PFSK-1 (cell line): Measurements from ENCODE around the gene DDX25.

Source experiments
- FOXP2 ChIP-seq: optimal IDR thresholded peaks from 2 replicates; pipeline ENCODE3; 2011; ENCODE audit warnings: borderline replicate concordance, control low read depth, inconsistent platforms; ENCODE audit not compliant: insufficient read depth; ENCODE audit errors: extremely low read length, extremely low read depth
- POLR2AphosphoS5 ChIP-seq: IDR thresholded peaks from 2 replicates; pipeline ENCODE4 v1.6.1; 2012; ENCODE audit warnings: low read depth, mild to moderate bottlenecking, control low read depth, low read length, moderate library complexity
- SIN3A ChIP-seq: IDR thresholded peaks from 2 replicates; pipeline ENCODE4 v1.6.1; 2012; ENCODE audit warnings: mild to moderate bottlenecking, low read length, moderate library complexity, borderline replicate concordance; ENCODE audit not compliant: insufficient read depth
- TAF1 ChIP-seq: IDR thresholded peaks from 2 replicates; pipeline ENCODE4 v1.6.1; 2012; ENCODE audit warnings: low read length, control low read depth, borderline replicate concordance; ENCODE audit not compliant: insufficient read depth
- TF ChIP-seq, protein P1 (sequence below), 2 experiments: IDR thresholded peaks; 2 replicates each; pipeline versions ENCODE4 v1.6.1 to v1.8.0; 2011 to 2012; ENCODE audit warnings: low read depth in 2 of 2, low read length in 2 of 2, control low read depth in 1 of 2, inconsistent platforms in 1 of 2, mild to moderate bottlenecking in 1 of 2, moderate library complexity in 1 of 2; ENCODE audit not compliant: insufficient read depth in 1 of 2

DDX25 gene

DNA sequence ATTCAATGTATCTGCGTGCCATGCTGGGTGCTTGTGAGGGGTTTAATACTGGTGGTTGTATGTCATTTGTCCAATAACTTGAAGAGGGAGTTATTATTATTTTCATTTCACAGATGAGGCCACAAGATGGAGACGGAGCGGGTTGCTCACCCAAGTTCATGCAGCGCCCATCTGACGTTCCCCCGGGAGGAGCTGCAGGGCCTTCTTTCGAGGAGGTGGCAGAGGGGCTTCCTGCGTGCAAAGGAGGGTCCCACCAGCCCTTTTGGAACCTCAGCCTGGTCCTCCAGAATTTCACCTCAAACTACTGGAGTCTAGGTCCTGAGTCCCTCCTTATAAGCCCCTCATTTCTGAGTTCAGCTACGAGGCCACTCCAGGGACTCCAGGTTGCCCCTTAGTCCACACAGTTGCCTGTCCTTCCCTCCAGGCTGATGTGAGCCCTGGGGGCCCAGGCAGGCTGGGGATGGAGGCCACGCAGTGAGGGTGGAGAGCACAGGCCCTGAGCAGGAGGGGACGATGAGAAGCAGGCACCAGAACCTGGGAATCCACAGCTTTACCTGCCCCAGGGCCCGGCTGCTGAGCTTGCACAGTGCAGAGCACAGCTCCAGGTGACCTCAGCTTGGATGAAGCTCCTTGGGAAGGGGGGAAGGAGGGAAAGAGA is 38.6 kb downstream of the DDX25 start:
- TF ChIP-seq TAF1 (no peak), SIN3A (no peak), POLR2AphosphoS5 (no peak), FOXP2 (no peak)
- TF ChIP-seq, protein P1, sequence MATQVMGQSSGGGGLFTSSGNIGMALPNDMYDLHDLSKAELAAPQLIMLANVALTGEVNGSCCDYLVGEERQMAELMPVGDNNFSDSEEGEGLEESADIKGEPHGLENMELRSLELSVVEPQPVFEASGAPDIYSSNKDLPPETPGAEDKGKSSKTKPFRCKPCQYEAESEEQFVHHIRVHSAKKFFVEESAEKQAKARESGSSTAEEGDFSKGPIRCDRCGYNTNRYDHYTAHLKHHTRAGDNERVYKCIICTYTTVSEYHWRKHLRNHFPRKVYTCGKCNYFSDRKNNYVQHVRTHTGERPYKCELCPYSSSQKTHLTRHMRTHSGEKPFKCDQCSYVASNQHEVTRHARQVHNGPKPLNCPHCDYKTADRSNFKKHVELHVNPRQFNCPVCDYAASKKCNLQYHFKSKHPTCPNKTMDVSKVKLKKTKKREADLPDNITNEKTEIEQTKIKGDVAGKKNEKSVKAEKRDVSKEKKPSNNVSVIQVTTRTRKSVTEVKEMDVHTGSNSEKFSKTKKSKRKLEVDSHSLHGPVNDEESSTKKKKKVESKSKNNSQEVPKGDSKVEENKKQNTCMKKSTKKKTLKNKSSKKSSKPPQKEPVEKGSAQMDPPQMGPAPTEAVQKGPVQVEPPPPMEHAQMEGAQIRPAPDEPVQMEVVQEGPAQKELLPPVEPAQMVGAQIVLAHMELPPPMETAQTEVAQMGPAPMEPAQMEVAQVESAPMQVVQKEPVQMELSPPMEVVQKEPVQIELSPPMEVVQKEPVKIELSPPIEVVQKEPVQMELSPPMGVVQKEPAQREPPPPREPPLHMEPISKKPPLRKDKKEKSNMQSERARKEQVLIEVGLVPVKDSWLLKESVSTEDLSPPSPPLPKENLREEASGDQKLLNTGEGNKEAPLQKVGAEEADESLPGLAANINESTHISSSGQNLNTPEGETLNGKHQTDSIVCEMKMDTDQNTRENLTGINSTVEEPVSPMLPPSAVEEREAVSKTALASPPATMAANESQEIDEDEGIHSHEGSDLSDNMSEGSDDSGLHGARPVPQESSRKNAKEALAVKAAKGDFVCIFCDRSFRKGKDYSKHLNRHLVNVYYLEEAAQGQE (IDR thresholded peaks at IDR 0.05; ENCODE audit: insufficient read depth in 1 of 2, low read depth in 2 of 2, low read length in 2 of 2) = no peak

DNA sequence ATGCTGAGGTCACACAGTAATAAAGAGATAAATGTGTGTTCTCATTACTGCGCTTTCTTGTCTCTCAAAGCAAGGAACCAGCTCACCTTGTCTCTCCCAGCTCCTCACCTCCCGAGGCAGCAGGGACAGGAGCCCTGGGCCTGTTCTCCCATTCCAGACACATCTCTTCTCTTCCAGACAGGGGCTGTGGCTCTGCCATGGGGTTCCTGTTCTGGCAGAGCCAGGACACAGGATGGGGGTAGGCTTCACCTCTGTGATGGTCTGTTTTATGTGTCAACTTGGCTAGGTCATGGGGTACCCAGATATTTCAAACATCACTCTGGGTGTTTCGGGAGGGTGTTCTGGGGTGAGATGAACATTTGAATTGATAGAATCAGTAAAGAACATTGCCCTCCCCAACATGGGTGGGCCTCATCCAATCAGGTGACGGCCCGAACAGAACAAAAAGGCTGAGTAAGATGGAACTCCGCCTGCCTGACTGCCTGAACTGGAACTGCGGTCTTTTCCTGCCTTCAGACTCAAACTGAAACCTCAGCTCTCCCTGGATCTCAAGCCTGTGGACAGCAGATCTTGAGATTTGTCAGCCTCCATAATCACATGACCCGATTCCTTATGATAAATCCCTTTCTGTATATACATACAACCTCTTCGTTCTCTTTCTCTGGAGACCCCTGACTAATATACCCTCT is 39.5 kb downstream of the DDX25 start:
- no peak for TF ChIP-seq POLR2AphosphoS5
- TF ChIP-seq SIN3A = no peak
- TF ChIP-seq, protein P1 (IDR thresholded peaks at IDR 0.05; ENCODE audit: insufficient read depth in 1 of 2, low read depth in 2 of 2, low read length in 2 of 2) = no peak
- no peak for TF ChIP-seq FOXP2
- no peak for TF ChIP-seq TAF1

DNA sequence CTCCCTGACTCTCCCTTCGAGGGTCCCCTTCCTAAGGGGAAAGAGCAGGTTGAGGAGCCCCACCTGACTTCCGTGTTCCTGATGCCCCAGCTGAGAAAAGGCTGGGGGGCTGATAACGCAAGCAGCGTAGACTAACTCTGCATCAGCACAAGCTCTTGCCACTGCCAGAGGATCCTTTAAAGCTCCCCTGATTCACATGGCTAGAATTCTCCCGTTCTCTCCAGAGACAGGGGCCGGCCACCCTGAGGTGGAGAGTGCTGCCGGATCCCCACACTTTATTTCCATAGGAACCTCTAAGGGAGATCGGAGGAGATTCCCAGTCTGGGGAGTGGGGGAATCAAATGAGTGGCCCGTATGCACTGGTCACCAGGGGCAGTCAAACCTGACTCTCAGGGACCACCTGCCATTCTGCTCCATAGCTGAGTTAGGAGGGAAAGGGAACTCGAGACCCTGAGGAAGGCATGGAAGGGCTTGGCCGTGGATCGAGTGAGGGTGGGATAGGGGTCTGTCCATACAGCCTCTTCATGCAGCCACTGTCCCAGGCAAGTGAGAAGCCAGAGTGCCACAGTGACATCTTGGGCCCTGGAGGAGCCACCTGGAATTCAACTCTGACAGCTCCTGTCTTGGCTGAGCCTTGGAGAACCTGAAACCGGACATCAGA is 40.2 kb downstream of the DDX25 start:
- no peak for TF ChIP-seq TAF1
- TF ChIP-seq SIN3A = no peak
- no peak for TF ChIP-seq FOXP2
- TF ChIP-seq POLR2AphosphoS5 = no peak
- TF ChIP-seq, protein P1 (IDR thresholded peaks at IDR 0.05; ENCODE audit: insufficient read depth in 1 of 2, low read depth in 2 of 2, low read length in 2 of 2) = no peak

DNA sequence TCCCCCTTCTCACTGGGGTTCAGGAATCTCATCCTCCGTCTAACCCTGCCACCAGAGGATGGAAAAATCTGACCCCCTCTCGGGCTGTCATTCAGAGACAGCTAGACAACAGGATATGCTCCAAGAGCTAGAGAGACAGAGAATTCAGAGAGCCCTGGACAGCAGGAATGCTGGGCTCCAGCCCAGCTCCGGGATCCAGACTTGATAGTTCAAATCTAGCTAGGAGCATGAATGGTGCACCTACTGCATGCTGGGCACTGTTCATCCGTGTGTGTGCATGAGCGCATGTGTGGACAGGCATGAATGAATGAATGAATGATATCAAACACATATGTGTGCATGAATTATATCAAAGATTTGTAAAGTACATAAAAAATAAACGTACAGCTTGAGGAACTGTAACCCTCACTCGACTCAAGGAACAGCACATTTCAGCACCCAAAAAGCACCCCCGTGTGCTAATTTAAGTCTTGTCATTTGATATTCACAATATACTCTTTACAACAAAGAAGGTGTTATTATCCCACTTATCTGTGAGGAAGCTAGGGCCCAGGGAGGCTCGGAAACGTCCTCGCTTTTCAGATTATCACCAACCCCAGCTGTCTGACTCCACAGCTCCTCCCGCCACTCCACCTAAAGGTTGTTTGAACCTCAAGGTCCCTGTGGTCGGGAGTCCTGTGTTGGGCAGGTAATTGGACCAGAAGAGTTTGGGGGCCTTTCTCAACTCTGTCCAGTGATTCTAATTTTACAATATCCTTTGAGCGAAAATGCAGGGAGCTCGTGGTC is 40.9 kb downstream of the DDX25 start:
- TF ChIP-seq SIN3A = no peak
- TF ChIP-seq POLR2AphosphoS5 = no peak
- TF ChIP-seq TAF1 = no peak
- TF ChIP-seq, protein P1 (IDR thresholded peaks at IDR 0.05; ENCODE audit: insufficient read depth in 1 of 2, low read depth in 2 of 2, low read length in 2 of 2) = no peak
- TF ChIP-seq FOXP2 = no peak
